ENCODE results near the gene AP1M2.

AP1M2 gene

DNA sequence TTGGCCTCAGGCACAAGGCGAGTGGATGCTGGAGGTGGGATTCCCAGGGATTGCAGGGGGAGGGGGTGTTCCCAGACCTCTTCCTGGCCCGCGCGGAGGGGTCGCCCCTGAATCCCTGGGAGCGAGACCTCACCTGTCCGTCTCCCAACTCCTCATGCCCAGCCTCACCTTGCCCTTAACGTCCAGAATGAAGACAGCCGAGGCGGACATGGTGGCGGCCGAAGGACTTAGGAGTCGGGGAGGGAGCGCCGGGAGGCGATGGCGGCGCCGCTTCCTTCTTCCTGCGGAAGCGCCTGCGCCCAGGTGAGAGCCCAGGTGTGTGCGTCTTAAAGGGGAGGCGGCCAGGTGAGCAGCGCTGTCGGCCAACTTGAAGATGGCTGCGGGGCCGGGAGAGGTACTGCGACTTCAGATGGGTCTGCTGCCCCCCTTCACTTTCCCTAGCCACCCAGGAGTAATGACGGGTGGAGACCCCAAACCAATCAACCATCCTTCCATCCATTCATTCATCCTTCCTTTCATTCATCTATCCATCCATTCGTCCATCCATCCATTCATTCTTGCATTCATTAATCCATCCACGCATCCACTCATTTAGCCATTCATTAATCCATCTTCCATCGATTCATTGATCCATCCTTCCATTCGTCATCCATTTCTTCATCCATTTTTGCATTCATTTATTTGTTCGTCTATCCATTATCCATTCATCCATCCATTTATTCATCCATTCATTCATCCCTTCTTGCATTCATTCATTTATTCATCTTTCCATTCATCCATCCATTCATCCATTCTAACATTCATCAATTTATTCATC, at the start of gene AP1M2:
Gene AP1M2, minus strand, starts transcription at position 291 of the 817 bp plus-strand sequence. Its CDS starts 81 bp downstream, at position 210.
- no peak for DNase-seq

DNA sequence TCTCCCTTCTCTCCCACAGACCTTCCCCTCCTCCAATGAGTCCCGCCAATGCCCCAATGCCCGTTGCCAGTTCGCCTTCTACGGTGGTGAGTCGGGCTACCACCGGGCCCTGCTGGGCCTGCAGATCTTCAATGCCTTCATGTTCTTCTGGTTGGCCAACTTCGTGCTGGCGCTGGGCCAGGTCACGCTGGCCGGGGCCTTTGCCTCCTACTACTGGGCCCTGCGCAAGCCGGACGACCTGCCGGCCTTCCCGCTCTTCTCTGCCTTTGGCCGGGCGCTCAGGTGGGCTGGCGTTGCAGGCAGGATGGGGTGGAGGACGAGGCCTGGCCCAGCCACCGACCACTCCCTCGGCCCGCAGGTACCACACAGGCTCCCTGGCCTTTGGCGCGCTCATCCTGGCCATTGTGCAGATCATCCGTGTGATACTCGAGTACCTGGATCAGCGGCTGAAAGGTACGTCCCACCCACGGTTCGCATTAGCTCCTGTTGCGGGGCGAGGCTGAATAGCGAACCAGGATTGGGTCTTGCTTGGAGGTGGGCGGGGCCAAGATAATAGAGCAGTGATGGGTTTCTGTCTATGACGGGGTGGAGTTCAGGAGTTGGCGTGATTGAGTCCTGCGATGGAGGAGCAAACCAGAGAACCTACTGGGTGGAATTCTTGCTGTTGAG, 49.3 kb upstream of the AP1M2 start:
- no peak for DNase-seq

DNA sequence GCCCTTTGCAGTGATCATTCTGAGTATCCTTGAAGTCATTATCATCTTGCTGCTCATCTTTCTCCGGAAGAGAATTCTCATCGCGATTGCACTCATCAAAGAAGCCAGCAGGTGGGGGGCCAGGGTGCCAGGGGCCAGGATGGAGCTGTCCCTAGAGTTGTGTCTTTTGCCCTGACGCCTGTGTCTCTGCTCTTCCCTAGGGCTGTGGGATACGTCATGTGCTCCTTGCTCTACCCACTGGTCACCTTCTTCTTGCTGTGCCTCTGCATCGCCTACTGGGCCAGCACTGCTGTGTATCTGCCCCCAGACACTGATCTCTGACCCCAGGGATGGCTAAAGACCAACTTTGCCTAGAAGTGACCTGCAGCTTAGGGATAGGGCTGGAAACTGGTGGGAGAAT, 47.9 kb upstream of the AP1M2 start:
- no peak for DNase-seq

DNA sequence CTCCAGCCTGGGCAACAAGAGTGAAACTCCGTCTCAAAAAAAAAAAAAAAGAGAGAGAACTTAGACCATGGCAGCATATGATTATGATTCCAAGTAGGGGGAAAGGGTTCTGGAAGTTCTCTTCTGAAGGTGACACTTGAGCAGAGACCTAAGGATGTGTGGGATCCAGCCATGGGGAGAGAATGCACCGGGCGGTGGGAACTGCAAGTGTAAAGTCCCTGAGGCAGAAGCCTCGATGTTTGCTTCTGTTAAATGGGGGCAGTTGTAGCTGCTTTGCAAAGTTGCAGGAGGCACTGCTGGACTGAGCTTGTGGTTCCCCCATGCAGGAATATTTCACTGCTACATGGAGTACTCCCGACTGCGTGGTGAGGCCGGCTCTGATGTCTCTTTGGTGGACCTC, 47.3 kb upstream of the AP1M2 start:
- no peak for DNase-seq

DNA sequence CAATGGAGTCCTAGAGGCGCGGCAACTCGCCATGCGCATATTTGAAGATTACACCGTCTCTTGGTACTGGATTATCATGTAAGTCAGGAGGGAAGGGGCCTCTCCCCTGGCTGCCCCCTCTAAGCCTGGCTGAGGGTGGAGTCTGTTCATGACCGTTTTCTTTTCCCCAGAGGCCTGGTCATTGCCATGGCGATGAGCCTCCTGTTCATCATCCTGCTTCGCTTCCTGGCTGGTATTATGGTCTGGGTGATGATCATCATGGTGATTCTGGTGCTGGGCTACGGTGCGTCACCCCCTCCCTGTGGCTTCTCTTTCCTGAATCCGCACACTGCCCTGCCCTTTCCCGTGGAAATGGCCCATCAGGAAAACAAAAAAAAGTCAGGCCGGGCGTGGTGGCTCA, 44.8 kb upstream of the AP1M2 start:
- DNase-seq = no peak

DNA sequence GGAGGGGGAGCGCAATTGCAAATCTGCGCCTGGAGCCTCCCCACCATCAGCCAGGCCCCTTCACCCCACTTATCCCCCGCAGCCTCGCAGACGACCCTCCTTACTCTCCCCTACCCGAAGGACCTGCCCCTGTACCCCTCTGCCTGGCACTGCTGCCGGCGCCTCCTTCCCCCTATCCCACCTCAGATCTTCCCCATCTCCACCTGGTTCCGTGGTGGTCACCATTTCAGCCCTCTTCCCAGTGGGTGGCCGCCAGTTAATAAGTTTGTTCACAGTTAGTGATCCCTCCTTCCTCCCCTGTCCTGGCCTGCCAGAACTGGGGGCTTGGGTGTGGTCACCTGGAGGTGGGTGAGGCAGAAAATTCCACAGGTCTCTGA, 38.6 kb upstream of the AP1M2 start:
- DNase-seq = no peak

DNA sequence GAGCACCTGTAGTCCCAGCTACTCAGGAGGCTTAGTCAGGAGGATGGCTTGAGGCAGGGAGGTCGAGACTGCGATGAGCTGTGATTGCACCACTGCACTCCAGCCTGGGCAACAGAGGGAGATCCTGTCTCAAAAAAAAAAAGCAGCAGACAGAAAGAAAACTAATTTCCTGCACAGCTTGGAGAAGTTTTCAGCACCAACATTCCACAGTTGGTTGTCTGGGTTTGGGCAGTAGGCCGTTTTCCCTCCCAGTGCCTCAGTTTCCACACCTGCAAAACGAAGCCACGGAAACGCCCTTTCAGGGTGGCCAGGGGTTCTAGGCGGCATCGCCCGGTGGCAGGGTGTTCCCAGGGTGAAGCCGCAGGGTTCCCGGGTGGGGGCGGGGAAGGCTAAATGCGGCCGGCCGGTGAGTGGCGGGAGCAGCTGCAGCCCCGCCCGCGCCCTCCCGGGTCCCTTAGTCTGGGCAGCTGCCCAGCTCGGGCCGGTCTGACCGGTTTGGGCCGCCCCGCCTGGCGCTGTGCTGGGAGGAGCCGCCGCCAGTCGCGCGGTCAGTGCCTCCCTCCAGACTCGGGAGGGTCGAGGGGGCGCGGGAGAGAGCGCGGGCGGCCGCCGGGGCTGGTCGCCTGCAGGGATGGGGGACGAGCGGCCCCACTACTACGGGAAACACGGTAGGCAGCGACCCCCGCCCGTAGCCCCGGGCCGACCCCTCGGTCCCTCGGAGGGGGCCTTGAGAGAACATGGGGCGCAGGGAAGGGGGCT, 38.1 kb upstream of the AP1M2 start, which contains the start of gene SLC44A2:
Gene SLC44A2, plus strand, starts transcription at position 551 of the 759 bp plus-strand sequence. Its CDS starts 81 bp downstream, at position 632.
- no peak for DNase-seq

DNA sequence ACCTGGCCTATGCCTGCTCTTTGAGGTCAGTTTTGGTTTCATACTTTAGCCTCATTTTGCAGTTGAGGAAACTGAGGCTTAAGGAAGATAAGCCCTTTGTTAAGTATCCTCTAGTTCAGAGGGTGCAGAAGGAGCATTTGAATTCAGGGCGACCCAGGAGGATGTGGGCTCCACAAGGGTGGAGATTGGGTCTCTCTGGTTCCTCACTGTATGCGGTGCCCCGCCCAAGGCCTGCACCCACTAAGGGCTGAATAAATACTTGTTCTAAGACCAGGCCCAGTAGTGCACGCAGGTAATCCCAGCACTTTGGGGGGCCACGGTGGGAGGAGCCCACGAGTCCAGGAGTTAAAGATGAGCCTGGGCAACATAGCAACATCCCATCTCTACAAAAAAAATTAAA, 37.5 kb upstream of the AP1M2 start:
- DNase-seq = peak; percentile 26

DNA sequence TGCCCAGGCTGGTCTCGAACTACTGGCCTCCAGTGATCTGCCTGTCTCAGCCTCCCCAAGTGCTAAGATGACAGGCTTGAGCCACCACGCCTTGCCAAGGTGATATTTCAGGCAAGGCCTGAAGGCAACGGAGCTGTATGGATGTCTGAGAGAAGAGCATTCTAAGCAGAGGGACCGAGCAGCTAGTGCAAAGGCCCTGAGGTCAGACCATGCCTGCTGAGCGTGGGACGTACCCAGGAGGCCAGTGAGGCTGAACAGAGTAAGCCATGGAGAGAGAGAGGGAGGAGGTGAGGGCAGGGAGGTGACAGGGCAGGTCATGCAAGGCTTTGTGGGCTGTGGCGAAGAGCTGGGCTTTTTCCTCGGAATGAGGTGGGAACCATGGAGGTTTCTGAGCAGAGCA, 34.9 kb upstream of the AP1M2 start:
- DNase-seq = no peak

DNA sequence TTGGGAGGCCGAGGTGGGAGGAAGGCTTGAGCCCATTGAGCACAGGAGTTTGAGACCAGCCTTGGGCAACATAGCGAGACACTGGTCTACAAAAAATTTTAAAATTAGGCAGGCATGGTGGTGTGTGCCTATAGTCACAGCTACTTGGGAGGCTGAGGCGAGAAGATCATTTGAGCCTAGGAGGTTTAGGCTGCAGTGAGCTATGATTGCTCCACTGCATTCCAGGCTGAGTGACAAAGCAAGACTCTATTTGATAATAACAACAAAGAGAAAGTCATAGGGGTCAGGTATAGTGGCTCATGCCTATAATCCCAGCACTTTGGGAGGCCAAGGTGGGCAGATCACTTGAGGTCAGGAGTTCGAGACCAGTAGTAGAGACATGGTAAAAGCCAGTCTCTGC, 33.7 kb upstream of the AP1M2 start:
- no peak for DNase-seq

DNA sequence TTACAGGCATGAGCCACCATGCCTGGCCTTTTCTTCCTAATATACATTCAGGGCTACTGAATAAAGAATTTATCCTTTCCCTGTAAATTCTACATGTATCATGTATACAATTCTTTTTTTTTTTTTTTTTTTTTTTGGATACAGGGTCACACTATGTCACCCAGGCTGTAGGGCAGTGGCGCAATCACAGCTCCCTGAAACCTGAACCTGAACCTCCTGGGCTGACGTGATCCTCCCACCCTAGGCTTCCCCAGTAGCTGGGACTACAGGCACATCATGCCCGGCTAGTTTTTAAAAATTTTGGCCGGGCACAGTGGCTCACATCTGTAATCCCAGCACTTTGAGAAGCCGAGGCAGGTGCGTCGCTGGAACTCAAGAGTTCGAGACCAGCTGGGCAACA, 31.7 kb upstream of the AP1M2 start:
- DNase-seq = no peak

DNA sequence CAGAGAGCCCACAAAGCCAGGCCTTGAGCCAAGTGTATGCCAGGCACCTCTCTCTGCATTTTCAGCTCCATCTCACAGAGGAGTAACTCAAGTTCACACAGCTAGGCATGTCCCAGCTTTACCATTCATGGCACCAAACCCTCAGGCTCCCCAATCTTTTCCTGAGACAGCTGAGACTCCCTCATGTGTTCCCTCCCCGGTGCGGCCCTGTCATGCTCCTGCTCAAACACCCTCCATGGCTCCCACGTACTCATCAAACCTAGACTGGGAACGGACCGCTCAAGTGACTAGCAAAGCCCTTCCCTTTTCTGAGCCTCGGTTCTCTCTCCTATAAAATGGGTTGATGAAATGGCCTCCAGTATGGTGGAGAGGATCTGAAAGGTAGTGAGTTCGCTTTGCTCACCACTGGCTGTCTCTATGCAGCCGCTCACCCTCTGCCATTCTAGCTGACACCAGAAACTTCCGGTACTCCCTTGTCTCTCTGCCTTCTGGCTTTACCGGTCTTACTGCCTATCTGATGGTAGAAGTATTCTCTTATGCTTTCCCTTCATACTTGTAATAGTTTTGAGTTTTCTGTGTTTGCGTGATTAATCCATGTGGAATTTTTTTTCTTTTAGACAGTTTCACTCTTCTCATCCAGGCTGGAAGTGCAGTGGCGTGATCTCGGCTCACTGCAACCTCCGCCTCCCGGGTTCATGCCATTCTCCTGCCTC, 30.5 kb upstream of the AP1M2 start:
- DNase-seq = no peak

DNA sequence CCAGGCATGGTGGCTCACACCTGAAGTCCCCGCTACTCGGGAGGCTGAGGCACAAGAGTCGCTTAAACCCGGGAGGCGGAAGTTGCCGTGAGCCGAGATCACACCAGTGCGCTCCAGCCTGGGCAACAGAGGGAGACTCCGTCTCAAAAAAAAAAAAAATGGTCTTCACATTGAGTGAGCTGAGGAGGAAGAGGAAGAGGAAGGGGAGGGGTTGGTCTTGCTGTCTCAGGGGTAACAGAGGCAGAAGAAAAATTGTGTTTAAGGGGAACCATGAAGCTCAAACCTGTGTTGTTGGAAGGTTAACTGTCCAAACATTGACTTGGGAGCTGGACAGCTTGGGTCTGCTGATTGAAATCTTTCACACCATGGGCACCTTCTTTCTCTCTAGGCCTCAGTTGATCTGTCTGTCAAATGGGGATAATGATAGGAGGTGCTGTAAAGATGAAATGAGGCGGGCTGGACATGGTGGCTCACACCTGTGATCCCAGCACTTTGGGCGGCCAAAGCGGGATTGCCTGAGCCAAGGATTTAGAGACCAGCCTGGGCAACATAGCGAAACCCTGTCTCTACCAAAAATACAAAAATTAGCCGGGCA, 28.4 kb upstream of the AP1M2 start:
- peak; percentile 18 for DNase-seq

DNA sequence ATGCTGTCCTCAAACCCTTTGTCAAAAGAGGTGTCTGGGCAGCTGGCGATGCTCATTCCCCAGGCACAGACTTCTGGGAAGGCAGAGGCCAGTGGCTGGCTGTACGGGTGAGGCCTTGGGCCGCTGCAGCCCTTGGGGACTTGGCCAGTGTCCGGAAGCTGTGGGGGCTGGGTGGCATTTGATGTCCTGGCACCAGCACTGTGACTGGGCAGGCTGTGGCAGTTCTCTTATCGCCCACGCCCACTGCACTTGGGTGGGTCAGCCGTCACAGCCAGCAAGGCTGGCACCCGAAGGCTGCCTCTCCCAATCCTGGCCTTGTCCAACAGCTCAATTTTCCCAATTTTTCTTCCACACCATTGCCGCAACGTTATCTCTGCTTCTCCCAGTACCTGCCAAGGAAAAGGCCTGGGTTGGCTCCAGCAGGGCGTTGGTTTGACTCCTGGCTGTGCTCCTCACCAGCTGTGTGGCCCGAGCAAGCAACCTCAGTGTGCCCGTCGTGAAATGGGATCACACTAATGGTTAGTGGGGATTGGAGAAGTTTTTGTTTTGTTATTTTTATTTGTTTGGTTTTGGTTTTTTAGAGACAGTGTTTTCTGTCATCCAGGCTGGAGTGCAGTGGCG, 25.5 kb upstream of the AP1M2 start:
- no peak for DNase-seq

DNA sequence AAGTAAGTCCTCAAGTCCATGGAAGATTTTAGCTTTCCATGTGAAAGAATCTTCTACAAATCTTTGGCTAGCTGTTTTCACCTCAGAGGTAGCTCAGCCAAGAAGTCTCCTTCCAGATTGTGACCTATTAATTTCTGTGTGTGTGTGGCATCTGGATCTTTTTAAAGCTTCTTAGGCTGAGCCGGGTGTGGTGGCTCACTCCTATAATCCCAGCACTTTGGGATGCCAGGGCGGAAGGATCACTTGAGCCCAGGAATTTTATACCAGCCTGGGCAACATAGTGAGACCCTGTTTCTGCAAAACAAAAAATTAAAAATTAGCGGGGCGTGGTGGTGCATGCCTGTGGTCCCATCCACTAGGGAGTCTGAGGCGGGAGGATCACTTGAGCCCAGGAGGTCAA, 24.8 kb upstream of the AP1M2 start:
- DNase-seq = no peak

DNA sequence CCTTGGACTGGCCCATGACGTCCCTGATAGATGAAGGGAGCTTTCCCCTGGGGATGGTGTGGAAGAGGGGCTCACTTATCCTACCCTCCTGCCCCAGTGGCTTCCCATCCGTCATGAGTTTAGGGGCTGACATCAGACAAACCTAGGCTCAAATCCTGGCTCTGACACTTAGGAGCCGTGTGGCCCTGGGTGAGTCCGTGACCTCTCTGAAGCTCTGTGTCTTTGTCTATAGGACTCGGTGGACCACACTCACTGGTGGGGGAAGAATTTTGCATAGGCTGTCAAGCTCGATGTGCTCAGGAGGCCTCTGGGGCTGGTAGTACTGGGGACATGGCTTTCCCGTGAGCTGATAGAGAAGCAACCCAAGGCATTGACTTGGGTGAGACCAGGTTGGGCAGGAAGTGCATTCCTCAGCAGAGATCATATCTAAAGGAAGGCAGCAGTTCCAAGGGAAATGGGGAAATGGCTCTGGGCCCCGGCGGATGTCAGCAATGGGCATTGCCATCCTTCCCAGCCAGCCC, 17.4 kb upstream of the AP1M2 start:
- peak; percentile 45 for DNase-seq

DNA sequence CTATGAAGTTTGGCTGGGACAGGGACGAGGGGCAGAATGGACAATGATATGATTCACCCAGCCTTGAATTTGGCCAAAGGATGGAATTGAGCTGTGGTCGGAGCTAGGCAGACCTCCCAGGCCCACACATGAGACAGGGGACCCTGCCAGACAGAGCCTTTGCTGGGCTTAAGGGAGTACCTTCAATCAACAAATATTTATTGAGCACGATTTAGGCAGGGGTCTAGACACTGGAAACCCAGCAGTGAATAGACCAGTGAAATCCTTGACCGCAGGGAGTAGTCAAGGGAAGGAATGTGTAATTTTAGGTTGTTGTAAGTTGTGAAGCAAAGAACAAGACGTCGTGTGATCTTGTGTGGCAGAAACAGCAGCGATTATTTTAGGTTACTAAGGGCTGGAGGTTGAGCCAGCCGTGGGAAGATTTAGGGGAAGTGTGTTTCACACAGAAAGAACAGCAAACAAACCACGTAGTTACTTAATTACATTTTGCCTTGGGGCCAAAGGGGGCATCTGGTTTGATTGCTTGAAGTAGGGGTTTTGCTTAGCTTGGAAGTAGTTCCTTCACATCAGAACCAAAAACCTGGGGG, 16.9 kb upstream of the AP1M2 start:
- peak; percentile 79 for DNase-seq

DNA sequence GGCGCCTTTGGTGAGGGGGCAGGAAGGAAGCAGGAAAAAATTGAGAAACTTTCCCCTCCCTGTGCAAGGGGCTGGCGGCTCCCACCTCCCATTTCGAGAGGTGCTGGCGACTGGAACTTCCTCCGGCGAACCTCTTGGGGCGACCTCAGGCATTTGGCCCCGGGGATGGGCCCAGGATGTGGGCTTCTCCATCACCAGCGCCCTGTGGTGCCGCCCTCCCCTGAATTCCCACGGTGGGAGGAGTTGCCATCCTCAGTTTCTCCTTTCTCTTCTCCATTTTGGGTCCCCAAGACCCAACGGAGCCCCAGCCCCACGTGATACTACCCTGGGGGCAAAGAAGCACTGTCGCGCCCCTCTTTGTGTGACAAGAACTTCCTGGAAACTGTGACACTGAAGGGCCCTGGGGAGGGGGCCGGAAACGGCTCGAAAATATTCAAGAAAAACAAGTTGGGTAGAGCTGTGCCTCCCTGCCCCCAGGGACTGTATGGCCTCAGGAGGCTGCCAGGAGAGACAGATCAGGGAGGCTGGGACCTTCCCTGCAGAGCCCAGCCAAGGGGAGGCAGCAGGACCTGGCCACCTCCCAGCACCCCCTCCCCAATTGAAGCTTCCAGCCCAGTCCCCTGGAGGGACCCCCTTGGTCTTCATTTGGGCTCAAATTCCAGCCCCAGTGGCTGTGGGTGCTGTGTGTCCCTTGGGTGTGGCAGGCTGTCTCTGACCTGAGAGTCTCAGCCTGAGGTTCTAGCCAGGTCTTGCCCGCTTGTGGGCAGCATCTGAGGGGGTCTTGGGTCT, 16.2 kb upstream of the AP1M2 start:
- DNase-seq = peak; percentile 93

DNA sequence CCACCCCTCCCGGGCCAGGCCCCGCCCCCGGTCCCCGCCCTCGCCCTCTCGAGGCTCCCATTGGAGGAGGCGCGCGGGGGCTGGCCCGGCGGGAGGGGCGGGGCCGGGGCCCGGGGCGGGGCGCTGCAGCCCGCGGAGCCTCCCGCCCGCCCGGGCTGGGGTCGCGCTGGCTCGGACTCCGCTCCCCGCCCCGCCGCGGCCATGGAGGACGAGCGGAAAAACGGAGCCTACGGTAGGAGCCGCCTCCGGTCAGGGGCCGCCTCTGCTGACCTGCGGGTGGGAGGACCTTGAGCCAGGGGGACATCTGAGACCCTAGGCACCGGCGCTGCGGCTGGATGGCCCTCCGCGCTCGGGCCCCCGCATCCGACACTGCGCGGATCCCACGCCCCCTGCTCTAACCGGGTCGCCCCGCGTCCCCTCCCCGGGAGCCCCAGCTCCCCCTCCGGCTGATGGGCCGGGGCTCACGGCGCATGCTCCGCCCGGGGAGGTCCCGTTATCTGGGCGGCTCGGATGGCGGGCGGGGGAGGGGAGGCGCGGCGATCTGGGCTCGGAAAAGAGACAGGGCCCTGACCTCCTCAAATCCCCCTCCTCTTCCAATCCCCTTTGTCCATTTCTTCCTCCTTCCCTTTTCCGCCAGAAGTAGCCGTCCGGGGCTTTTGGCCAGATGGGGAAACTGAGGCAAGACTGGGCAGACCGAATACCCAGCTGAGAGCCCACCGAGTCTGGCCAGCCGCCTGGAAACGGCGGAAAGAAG, 15.4 kb upstream of the AP1M2 start:
- DNase-seq = peak; percentile 90

DNA sequence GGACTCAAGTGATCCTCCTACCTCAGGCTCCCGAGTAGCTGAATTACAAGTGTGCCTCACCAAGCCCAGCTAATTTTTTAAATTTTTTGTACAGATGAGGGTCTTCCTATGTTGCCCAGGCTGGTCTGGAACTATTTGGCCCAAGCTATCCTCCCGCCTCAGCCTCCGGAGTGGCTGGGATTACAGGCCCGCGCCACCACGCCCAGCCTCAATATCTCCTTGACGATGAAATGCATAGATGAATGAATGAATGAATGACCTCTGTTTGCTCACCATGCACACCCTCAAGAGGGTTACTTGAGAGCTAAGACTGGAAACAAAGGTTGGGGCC, 14.9 kb upstream of the AP1M2 start:
- DNase-seq = no peak
